HG02852 (cell line): ENCODE data around the gene SLC5A5.

Experiments
- ATAC-seq: cut with Tn5 transposase; IDR thresholded peaks from one replicate; pipeline ENCODE4 v1.9.1; 2021; ENCODE audit warnings: mild to moderate bottlenecking, moderate library complexity; ENCODE audit not compliant: unreplicated experiment

Gene SLC5A5

GRCh38 chr19:17871878-17872250 is at the start of gene SLC5A5:
Gene SLC5A5 (plus strand): TSS chr19:17871945. CDS start chr19:17872320, 375 bp downstream.
- no peak for ATAC-seq

GRCh38 chr19:17824339-17824738 is 47.4 kb upstream of the SLC5A5 start:
- no peak for ATAC-seq

GRCh38 chr19:17826508-17827056 is 45.2 kb upstream of the SLC5A5 start:
- no peak for ATAC-seq

- no peak for ATAC-seq
These were observed 41.7 kb upstream of the SLC5A5 start for GRCh38 chr19:17829855-17830566.

- ATAC-seq = no peak
These were observed 41.0 kb upstream of the SLC5A5 start for GRCh38 chr19:17830567-17831418.

- ATAC-seq = no peak
These were observed 40.3 kb upstream of the SLC5A5 start for GRCh38 chr19:17831419-17831888.

- ATAC-seq = no peak
These were observed 39.1 kb upstream of the SLC5A5 start for GRCh38 chr19:17832443-17833208.

- no peak for ATAC-seq
These were observed 37.2 kb upstream of the SLC5A5 start for GRCh38 chr19:17834350-17835181.

- ATAC-seq = no peak
These were observed 36.4 kb upstream of the SLC5A5 start for GRCh38 chr19:17835182-17836006.

GRCh38 chr19:17836530-17836929 is 35.2 kb upstream of the SLC5A5 start:
- no peak for ATAC-seq

- no peak for ATAC-seq
These were observed 33.8 kb upstream of the SLC5A5 start for GRCh38 chr19:17837972-17838371.

- no peak for ATAC-seq
These were observed 31.7 kb upstream of the SLC5A5 start for GRCh38 chr19:17840019-17840418.

GRCh38 chr19:17841371-17841809 is 30.4 kb upstream of the SLC5A5 start:
- ATAC-seq = no peak

GRCh38 chr19:17841810-17842662 is 29.7 kb upstream of the SLC5A5 start:
- no peak for ATAC-seq

GRCh38 chr19:17842663-17843291 is 29.0 kb upstream of the SLC5A5 start:
- ATAC-seq = no peak

GRCh38 chr19:17843292-17843827 is 28.4 kb upstream of the SLC5A5 start:
- no peak for ATAC-seq

GRCh38 chr19:17843908-17844490 is 27.7 kb upstream of the SLC5A5 start:
- no peak for ATAC-seq
